GM20000 (cell line): ENCODE measurements around the gene NLGN1.

ENCODE experiments used
- DNase-seq: peaks from one replicate; pipeline ENCODE4 v3.0.0; 2012; ENCODE audit warnings: low spot score
- CTCF ChIP-seq: IDR thresholded peaks from 2 replicates; pipeline ENCODE4 v1.5.1; 2012; ENCODE audit warnings: mild to moderate bottlenecking, control low read depth; ENCODE audit errors: extremely low read depth, missing control alignments

NLGN1 gene

GRCh38 chr3:174255454-174255853 is 857.9 kb downstream of the NLGN1 start:
- no peak for DNase-seq
- TF ChIP-seq CTCF: no peak

DNA sequence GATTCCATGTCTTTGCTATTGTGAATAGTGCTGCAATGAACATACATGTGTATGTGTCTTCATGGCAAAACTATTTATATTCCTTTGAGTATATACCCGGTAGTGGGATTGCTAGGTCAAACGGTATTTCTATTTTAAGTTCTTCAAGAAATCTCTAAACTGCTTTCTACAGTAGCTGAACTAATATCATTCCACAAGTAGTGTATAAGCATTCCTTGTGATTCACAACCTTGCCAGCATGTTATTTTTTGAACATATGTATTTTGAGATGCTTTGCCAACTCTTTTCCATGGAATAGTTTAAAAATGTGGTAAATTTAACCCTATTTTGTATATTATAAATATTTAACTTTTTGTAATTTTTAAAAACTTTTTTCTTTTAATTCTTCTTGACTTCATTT is 868.9 kb downstream of the NLGN1 start:
- no peak for TF ChIP-seq CTCF
- no peak for DNase-seq

DNA sequence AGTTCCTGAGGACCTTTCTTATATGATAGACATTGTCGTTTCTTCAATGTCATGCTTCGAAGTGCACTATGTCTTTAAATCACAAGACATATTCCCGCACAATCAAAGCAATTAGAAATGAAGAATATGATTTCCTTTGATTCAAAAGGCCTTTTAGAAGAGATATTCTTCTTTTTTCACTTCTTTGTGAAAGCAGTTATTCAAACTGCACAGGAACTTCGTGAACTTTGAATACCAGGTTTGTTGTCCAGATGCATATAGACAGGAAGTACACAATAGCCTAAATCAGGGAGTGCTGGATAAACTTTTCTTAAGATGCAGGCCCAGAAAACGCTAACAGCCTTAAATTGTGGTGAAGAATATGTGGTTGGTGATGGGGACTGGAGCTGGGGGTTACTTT is 870.5 kb downstream of the NLGN1 start:
- DNase-seq: no peak
- no peak for TF ChIP-seq CTCF

GRCh38 chr3:174268586-174268985 is 871.0 kb downstream of the NLGN1 start:
- TF ChIP-seq CTCF: no peak

DNA sequence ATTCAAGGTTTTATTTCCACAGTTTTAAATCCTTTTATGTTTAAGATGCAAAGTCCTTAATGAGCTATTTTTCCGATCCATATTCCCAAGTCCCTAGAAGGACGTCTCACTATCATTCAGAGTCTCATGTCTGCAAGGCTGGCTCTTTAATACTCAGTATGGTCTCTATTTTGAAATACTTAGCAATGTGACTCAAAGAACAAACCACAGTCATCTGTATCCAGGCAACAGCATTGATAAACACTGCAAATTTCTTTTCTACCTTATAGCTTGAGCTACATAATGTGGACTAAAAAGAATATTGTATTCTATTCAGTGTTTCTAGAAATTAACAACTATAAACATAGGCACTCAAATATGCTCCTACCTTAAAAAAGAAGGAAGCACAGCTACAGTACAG is 873.3 kb downstream of the NLGN1 start:
- no peak for DNase-seq
- no peak for TF ChIP-seq CTCF

More at GRCh38 chr3:174268586-174268985, 871.0 kb downstream of the NLGN1 start:
- DNase-seq: no peak

DNA sequence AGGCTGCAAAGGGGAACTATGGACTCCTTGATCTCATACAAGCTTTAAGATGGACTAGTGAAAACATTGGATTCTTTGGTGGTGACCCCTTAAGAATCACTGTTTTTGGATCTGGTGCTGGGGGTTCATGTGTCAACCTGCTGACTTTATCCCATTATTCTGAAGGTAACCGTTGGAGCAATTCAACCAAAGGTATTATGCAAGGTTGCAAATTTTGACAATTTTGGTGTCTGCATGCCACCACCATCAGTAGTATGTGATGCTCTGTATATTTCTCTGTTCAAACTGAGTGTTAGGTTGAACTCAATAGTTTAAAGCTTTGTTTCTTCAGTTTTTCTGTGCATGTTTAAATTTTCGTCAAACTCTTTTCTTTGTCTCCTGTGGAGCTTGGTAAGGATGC is 877.8 kb downstream of the NLGN1 start:
- DNase-seq: no peak
- no peak for TF ChIP-seq CTCF

DNA sequence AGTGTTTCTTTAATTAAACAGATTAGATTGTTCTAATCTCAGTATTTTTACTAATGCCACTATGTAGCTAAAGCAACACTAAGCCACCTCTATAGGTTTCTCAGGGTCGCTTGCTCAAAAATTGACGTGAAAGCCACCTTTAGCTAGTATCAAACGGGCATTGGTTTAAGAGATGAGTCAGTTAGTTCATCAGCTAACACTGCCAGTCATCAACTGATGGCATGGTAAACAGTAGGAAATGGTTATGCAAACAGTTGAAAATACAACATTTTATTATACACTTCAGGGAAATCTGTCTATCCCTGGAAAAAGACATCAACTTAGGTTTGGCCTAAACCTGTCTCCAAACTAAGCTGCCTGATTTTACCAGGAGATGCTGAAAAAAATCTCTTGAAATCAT is 879.3 kb downstream of the NLGN1 start:
- no peak for DNase-seq
- no peak for TF ChIP-seq CTCF
